Measurements from ENCODE around the gene BPGM. TPM values are rescaled to one million over a fixed set of nuclear protein-coding genes. Genes with fewer than 3 reads are reported as not detected.

The BPGM gene
- total and polyA plus RNA-seq, 2 experiments from 2014 or later: 25.0 to 25.7 TPM

DNA sequence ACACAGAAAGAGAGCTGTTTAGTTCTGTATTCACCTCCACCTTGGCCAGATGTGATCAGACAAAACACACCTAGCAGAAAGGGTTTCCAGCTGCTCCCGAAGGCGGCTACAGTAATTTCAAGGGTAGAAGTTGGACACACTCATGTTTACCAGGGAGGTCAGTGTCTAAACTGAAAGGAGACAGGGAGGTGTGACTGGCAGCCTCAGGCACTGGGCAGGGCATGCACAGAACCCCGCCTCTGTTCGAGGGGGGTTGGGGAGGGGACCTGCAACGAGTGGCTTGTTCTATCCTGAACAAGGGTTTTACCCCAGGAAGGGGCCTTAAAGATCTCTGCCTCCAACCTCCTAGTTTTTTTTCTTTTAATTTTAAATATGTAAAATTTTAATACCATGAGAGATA lies 49.6 kb downstream of the BPGM start:
- H3K4me1 ChIP-seq (ENCODE audit: insufficient read depth): peaks cover 13% of the 10 kb centered on the region
- H3K9me3 ChIP-seq (ENCODE audit: low read depth): no peaks in the 10 kb centered on the region
- no peak for DNase-seq (ENCODE audit: low spot score)
- H3K4me2 ChIP-seq: no peak overlapping the region
- WGBS (ENCODE audit: low lambda C conversion rate, missing lambda C conversion rate): 76% methylated on average over 5 of the region's 5 CpGs
- H3K36me3 ChIP-seq (replicated peaks; ENCODE audit: insufficient read depth, low read depth): no peaks in the 10 kb centered on the region
- H3K27me3 ChIP-seq: no peaks in the 10 kb centered on the region
- no peaks in the 10 kb centered on the region for H3K9me2 ChIP-seq (replicated peaks; ENCODE audit: insufficient read depth)
- H3K79me2 ChIP-seq: no peaks in the 10 kb centered on the region
- H2AFZ ChIP-seq: no peak overlapping the region
- no peak overlapping the region for H3K4me3 ChIP-seq
- no peak overlapping the region for H3K27ac ChIP-seq
- TF ChIP-seq EZH2phosphoT487 (IDR thresholded peaks at IDR 0.05; ENCODE audit: low read depth, severe bottlenecking, unreplicated experiment) (no peak), EZH2 (IDR thresholded peaks at IDR 0.05; ENCODE audit: borderline replicate concordance) (no peak)
- TF ChIP-seq, protein P1, sequence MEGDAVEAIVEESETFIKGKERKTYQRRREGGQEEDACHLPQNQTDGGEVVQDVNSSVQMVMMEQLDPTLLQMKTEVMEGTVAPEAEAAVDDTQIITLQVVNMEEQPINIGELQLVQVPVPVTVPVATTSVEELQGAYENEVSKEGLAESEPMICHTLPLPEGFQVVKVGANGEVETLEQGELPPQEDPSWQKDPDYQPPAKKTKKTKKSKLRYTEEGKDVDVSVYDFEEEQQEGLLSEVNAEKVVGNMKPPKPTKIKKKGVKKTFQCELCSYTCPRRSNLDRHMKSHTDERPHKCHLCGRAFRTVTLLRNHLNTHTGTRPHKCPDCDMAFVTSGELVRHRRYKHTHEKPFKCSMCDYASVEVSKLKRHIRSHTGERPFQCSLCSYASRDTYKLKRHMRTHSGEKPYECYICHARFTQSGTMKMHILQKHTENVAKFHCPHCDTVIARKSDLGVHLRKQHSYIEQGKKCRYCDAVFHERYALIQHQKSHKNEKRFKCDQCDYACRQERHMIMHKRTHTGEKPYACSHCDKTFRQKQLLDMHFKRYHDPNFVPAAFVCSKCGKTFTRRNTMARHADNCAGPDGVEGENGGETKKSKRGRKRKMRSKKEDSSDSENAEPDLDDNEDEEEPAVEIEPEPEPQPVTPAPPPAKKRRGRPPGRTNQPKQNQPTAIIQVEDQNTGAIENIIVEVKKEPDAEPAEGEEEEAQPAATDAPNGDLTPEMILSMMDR (IDR thresholded peaks at IDR 0.05; ENCODE audit: poor library complexity): no peak
- H4K20me1 ChIP-seq (ENCODE audit: insufficient read depth, poor library complexity, severe bottlenecking): no peaks in the 10 kb centered on the region

DNA sequence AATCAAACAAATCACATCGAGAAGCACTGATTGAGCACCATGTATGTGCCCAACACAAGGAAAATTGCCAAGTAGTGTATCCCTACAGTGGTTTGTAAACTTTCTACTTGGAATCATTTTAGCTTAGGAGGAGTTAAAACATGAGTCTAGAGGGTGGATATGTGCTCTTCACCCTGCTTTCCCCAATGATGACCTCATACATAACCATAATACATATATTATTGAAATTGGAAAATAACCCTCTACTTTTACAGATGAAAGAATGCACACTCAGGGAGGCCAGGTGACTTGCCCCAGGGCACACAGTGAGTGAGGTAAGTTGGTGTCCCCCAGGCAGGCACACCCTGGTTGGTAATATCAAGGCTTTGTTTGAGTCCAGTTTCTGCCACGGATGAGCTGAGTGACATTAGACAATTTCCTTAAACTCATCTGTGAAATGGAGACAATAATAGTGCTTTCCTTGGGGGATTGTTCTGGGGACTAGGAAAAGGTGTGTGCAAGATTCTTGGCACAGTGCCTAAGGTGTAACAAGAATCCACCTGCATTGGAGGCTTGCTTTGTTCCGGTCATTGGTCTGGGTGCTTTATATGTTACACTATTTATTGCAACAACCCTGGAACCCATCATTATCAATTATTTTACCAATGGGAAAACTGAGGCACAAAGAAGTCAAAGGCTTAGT lies 50.7 kb downstream of the BPGM start:
- H3K36me3 ChIP-seq (replicated peaks; ENCODE audit: insufficient read depth, low read depth): no peaks in the 10 kb centered on the region

DNA sequence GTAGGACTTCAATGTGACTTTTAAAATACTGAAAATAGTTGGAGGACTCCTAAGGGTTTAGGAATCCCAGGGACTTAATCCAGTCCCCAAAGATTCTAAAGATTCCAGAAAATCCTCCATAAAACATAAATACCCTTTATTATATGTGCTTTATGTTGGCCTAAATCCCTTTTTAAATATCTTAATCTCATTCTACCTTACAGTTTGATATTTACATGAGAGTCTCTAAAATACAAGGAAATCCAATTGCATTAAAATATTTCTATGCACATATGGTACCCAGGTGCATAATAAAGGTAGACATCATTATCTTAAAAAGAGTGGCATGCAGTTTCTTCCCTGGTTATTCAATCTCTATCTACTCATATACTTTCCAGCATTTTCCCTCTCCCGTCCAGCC lies 51.8 kb downstream of the BPGM start:
- Histone ChIP-seq H3K4me2 (no peak overlapping the region), H3K36me3 (replicated peaks; ENCODE audit: insufficient read depth, low read depth) (no peaks in the 10 kb centered on the region), H3K9me2 (replicated peaks; ENCODE audit: insufficient read depth) (no peaks in the 10 kb centered on the region), H3K27ac (no peak overlapping the region), H3K4me3 (no peak overlapping the region), H2AFZ (no peak overlapping the region), H3K79me2 (no peaks in the 10 kb centered on the region), H3K9me3 (ENCODE audit: low read depth) (no peaks in the 10 kb centered on the region), H4K20me1 (ENCODE audit: insufficient read depth, poor library complexity, severe bottlenecking) (no peaks in the 10 kb centered on the region), H3K4me1 (ENCODE audit: insufficient read depth) (no peaks in the 10 kb centered on the region), H3K27me3 (no peaks in the 10 kb centered on the region)
- 85% methylated on average over 1 of the region's 1 CpG for WGBS (ENCODE audit: low lambda C conversion rate, missing lambda C conversion rate)
- no peak for DNase-seq (ENCODE audit: low spot score)
- no peak for TF ChIP-seq EZH2 (IDR thresholded peaks at IDR 0.05; ENCODE audit: borderline replicate concordance)
- no peak for TF ChIP-seq EZH2phosphoT487 (IDR thresholded peaks at IDR 0.05; ENCODE audit: low read depth, severe bottlenecking, unreplicated experiment)
- TF ChIP-seq, protein P1 (IDR thresholded peaks at IDR 0.05; ENCODE audit: poor library complexity): no peak

More for the DNA sequence above, 50.7 kb downstream of the BPGM start:
- H3K9me2 ChIP-seq (replicated peaks; ENCODE audit: insufficient read depth): no peaks in the 10 kb centered on the region
- H3K4me1 ChIP-seq (ENCODE audit: insufficient read depth): peaks cover 6% of the 10 kb centered on the region
- no peaks in the 10 kb centered on the region for H3K27me3 ChIP-seq
- no peak overlapping the region for H3K27ac ChIP-seq
- 95% methylated on average over 3 of the region's 3 CpGs for whole genome bisulfite sequencing (ENCODE audit: low lambda C conversion rate, missing lambda C conversion rate)
- TF ChIP-seq, protein P1 (IDR thresholded peaks at IDR 0.05; ENCODE audit: poor library complexity): no peak
- TF ChIP-seq EZH2 (IDR thresholded peaks at IDR 0.05; ENCODE audit: borderline replicate concordance): no peak
- no peak for TF ChIP-seq EZH2phosphoT487 (IDR thresholded peaks at IDR 0.05; ENCODE audit: low read depth, severe bottlenecking, unreplicated experiment)
- H3K4me3 ChIP-seq: no peak overlapping the region
- no peak for DNase-seq (ENCODE audit: low spot score)
- no peaks in the 10 kb centered on the region for H4K20me1 ChIP-seq (ENCODE audit: insufficient read depth, poor library complexity, severe bottlenecking)
- H3K9me3 ChIP-seq (ENCODE audit: low read depth): no peaks in the 10 kb centered on the region
- no peak overlapping the region for H3K4me2 ChIP-seq
- H2AFZ ChIP-seq: no peak overlapping the region
- no peaks in the 10 kb centered on the region for H3K79me2 ChIP-seq

Data from hepatocyte (in vitro differentiated cells).